Activated CD8-positive, alpha-beta T cell treated with anti-CD3 and anti-CD28 coated beads for 36 hours (primary cell): ENCODE measurements around the gene JMJD7. TPM values are rescaled to one million over a fixed set of nuclear protein-coding genes. Genes with fewer than 3 reads are reported as not detected.

Experiments
- ATAC-seq: fragments of 200-7000 bp; cut with Tn5 transposase; one replicate; pipeline ENCODE4 v1.10.0; 2021; ENCODE audit warnings: mild to moderate bottlenecking, moderate library complexity
- CTCF ChIA-PET: fragments of 350-600 bp; sonication (Branson Sonifier 250); formaldehyde crosslinking; loops from one replicate; lab custom pipeline; 2021; ENCODE audit warnings: antibody characterized with exemption; lab: Charles Lee
- POLR2A ChIA-PET: fragments of 350-600 bp; sonication (Branson Sonifier 250); formaldehyde crosslinking; loops from one replicate; lab custom pipeline; 2021; ENCODE audit warnings: antibody characterized with exemption; lab: Charles Lee
- DNase-seq: peaks from one replicate; pipeline ENCODE4 v3.0.0-alpha.2; 2020
- H3K27ac Mint-ChIP-seq: one replicate; pipeline ENCODE4 v1.8.0; 2021; ENCODE audit warnings: mild to moderate bottlenecking, mixed read lengths
- H3K27me3 Mint-ChIP-seq: one replicate; pipeline ENCODE4 v1.8.0; 2021; ENCODE audit warnings: mixed read lengths
- H3K36me3 Mint-ChIP-seq: one replicate; pipeline ENCODE4 v1.8.0; 2021; ENCODE audit warnings: low read depth, mixed read lengths
- H3K4me1 Mint-ChIP-seq: one replicate; pipeline ENCODE4 v1.8.0; 2021; ENCODE audit warnings: low read depth, mixed read lengths
- H3K4me3 Mint-ChIP-seq: one replicate; pipeline ENCODE4 v1.8.0; 2021; ENCODE audit warnings: mild to moderate bottlenecking, moderate library complexity, mixed read lengths
- H3K9me3 Mint-ChIP-seq: one replicate; pipeline ENCODE4 v1.8.0; 2021; ENCODE audit warnings: mixed read lengths
- CTCF ChIP-seq: fragments of 200-600 bp; IDR thresholded peaks from one replicate; pipeline ENCODE4 v1.8.0; 2022; ENCODE audit warnings: antibody characterized with exemption, mild to moderate bottlenecking
- intact Hi-C: fragments of 100-400 bp; cut with micrococcal nuclease; formaldehyde crosslinking; loops from one replicate; pipeline ENCODE4 v1.10.0; 2022
- total RNA-seq, 2 experiments: library from RNA; stranded (reverse); gene quantifications; one replicate each; pipeline ENCODE4 v1.2.3, GENCODE V29; 2021

Gene JMJD7
- total RNA-seq, 2 experiments from 2014 or later, result 8.2 to 13.2 TPM

DNA sequence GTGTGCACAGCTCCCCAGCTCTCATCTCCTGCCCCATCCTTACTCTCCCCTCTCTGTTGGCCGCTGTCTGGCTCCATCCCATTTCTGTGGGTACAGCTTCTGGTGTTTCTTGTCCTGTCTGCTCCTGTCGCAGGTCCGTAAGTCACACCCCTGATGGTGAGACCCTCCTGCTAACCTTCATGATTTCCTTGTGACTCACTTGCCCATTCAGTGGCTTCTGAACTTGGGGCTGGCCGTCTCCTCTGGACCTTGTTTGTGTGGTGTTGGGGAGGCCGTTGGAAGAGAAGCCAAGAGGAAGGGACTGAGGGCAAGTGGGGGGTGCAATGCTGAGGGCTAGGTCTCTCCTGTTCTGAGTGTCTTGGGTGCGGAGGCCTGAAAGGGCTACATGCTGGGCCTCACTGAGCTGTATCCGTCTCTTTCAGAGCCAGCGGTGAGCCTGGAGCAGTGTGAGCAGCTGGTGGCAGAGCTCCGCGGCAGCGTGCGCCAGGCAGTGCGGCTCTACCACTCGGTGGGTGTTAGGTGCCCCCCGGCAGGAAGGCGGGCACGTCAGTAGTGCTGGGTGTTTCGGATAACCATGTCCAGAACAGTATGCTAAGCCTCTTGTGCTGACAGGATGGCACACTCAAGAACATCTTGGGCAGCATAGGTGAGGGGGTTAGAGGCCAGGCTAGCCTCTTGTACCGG is 3.7 kb upstream of the JMJD7 start:
- H3K4me1 Mint-ChIP-seq, result peaks cover 10% of the 10 kb centered on the region
- no peak for TF ChIP-seq CTCF
- intact Hi-C loops, result no loop called here
- H3K27me3 Mint-ChIP-seq, result no peaks in the 10 kb centered on the region
- POLR2A ChIA-PET, result interaction anchor here (0.6 to 0.7 kb wide), 2 partner anchors 146 to 233 kb away, joined by 3 to 4 read pairs; no protein-coding TSS in a partner anchor
- CTCF ChIA-PET, result interaction anchor here (1.0 to 4.6 kb wide), 4 partner anchors 13 to 81 kb away, joined by 3 to 17 read pairs (median 10); partner anchors contain the start of gene MAPKBP1
- no peak overlapping the region for H3K4me3 Mint-ChIP-seq
- ATAC-seq (no peak), DNase-seq (no peak)
- H3K36me3 Mint-ChIP-seq, result peaks cover 6% of the 10 kb centered on the region
- no peaks in the 10 kb centered on the region for H3K9me3 Mint-ChIP-seq
- no peak overlapping the region for H3K27ac Mint-ChIP-seq

DNA sequence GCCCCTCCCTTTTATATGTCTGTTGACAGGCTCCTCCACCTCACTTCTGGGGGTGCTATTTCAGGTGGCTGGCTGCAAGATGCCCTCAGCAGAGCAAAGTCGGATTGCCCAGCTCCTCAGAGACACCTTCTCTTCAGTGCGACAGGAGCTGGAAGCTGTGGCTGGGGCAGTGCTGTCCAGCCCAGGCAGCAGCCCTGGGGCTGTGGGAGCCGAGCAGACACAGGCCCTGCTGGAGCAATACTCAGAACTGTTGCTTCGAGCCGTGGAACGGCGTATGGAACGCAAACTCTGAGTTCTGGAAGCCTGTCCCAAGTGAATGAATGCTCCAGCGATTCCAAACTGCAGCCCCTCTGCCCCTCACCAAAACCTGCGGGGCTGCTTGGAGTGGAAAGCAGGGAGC is 2.7 kb upstream of the JMJD7 start:
- H3K27ac Mint-ChIP-seq, result no peak overlapping the region
- H3K36me3 Mint-ChIP-seq, result peaks cover 6% of the 10 kb centered on the region
- no peaks in the 10 kb centered on the region for H3K9me3 Mint-ChIP-seq
- H3K4me3 Mint-ChIP-seq, result no peak overlapping the region
- intact Hi-C loops, result no loop called here
- ChIA-PET CTCF (interaction anchor here (1.2 to 4.6 kb wide), 3 partner anchors 13 to 80 kb away, joined by 4 to 17 read pairs (median 16); partner anchors contain the start of gene MAPKBP1), POLR2A (interaction anchor here (0.6 kb wide), 2 partner anchors 234 to 471 kb away, joined by 3 to 4 read pairs; no protein-coding TSS in a partner anchor)
- no peak for TF ChIP-seq CTCF
- DNase-seq (no peak), ATAC-seq (no peak)
- H3K27me3 Mint-ChIP-seq, result no peaks in the 10 kb centered on the region
- peaks cover 13% of the 10 kb centered on the region for H3K4me1 Mint-ChIP-seq

- POLR2A ChIA-PET, result interaction anchor here (0.6 kb wide), 1 partner anchor 472 kb away, joined by 3 read pairs; no protein-coding TSS in a partner anchor
- intact Hi-C loops, result no loop called here
- no peaks in the 10 kb centered on the region for H3K9me3 Mint-ChIP-seq
- TF ChIP-seq CTCF, result no peak
- H3K4me3 Mint-ChIP-seq, result peak overlapping the region; percentile 32
- H3K27me3 Mint-ChIP-seq, result no peaks in the 10 kb centered on the region
- ATAC-seq, result no peak
- no peak overlapping the region for H3K27ac Mint-ChIP-seq
- no peak for DNase-seq
- CTCF ChIA-PET, result interaction anchor here (1.2 to 4.6 kb wide), 3 partner anchors 14 to 79 kb away, joined by 4 to 17 read pairs (median 16); partner anchors contain the start of gene MAPKBP1
- H3K36me3 Mint-ChIP-seq, result peaks cover 6% of the 10 kb centered on the region
- H3K4me1 Mint-ChIP-seq, result peaks cover 15% of the 10 kb centered on the region
Observed at GRCh38 chr15:41825572-41826535, 2.0 kb upstream of the JMJD7 start.

GRCh38 chr15:41827290-41827879 is 507 bp upstream of the JMJD7 start:
- Mint-ChIP-seq H3K27ac (peak overlapping the region; percentile 77), H3K4me3 (peak overlapping the region; percentile 90), H3K27me3 (no peaks in the 10 kb centered on the region), H3K36me3 (peaks cover 3% of the 10 kb centered on the region), H3K4me1 (peaks cover 27% of the 10 kb centered on the region), H3K9me3 (no peaks in the 10 kb centered on the region)
- peak; percentile 9 for ATAC-seq
- TF ChIP-seq CTCF, result no peak
- POLR2A ChIA-PET, result interaction anchor here (0.9 to 1.3 kb wide), 2 partner anchors 37 to 41 kb away, joined by 3 read pairs; no protein-coding TSS in a partner anchor
- DNase-seq, result peak; percentile 18
- intact Hi-C loops, result no loop called here
- CTCF ChIA-PET, result interaction anchor here (1.0 to 4.6 kb wide), 3 partner anchors 16 to 54 kb away, joined by 3 to 16 read pairs (median 3); partner anchors contain the start of gene MAPKBP1
